Kidney epithelial cell (primary cell): Measurements from ENCODE around the gene PTK7. TPM values are rescaled to one million over a fixed set of nuclear protein-coding genes. Genes with fewer than 3 reads are reported as not detected.

ENCODE experiments used
- DNase-seq: peaks from one replicate; pipeline ENCODE4 v3.0.0-alpha.2; 2010; ENCODE audit warnings: low read depth
- H3K27me3 ChIP-seq: 2 replicates; pipeline ENCODE4 v1.6.0; 2011; ENCODE audit warnings: low read length; ENCODE audit not compliant: control insufficient read depth, insufficient read depth
- H3K36me3 ChIP-seq: 2 replicates; pipeline ENCODE4 v1.5.1; 2011; ENCODE audit warnings: low read length; ENCODE audit not compliant: control insufficient read depth, insufficient read depth
- H3K4me3 ChIP-seq: 2 replicates; pipeline ENCODE4 v1.5.1; 2011; ENCODE audit warnings: low read depth, mild to moderate bottlenecking, control low read depth, low read length
- CTCF ChIP-seq: IDR thresholded peaks from 2 replicates; pipeline ENCODE4 v1.5.1; 2011; ENCODE audit warnings: mild to moderate bottlenecking, moderate library complexity, low read length, control low read depth, inconsistent platforms; ENCODE audit not compliant: insufficient read depth, poor library complexity, severe bottlenecking
- total RNA-seq: library from RNA; depleted of rRNA; stranded (reverse); fragments of >200 nt; gene quantifications from 2 replicates; pipeline ENCODE4 v1.2.3, GENCODE V29; 2015

Gene PTK7
- total RNA-seq, 1 donor from 2014 or later: 169 TPM

DNA sequence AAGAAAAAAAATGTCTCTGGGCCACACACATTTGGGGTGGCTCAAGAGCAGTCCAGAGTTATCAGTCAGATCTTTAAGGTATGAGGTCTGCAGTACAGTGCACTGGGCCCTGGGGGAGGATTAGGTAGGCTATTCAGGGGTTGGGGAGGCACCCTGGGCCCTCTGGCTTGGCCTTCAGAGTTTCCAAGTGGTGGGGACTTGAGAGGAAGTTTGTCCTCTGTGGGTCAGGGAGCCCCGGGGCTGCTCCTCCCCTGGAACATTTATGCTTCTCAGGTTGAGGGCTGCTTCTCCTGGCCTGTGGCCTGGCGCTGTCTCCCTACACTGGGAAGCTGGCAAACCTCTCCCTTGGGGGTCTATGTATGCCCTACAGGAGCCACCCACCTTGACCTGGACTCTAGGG lies 46.0 kb downstream of the PTK7 start:
- no peak for TF ChIP-seq CTCF
- no peaks in the 10 kb centered on the region for H3K27me3 ChIP-seq
- peaks cover 1% of the 10 kb centered on the region for H3K36me3 ChIP-seq
- H3K4me3 ChIP-seq: no peak overlapping the region
- no peak for DNase-seq

DNA sequence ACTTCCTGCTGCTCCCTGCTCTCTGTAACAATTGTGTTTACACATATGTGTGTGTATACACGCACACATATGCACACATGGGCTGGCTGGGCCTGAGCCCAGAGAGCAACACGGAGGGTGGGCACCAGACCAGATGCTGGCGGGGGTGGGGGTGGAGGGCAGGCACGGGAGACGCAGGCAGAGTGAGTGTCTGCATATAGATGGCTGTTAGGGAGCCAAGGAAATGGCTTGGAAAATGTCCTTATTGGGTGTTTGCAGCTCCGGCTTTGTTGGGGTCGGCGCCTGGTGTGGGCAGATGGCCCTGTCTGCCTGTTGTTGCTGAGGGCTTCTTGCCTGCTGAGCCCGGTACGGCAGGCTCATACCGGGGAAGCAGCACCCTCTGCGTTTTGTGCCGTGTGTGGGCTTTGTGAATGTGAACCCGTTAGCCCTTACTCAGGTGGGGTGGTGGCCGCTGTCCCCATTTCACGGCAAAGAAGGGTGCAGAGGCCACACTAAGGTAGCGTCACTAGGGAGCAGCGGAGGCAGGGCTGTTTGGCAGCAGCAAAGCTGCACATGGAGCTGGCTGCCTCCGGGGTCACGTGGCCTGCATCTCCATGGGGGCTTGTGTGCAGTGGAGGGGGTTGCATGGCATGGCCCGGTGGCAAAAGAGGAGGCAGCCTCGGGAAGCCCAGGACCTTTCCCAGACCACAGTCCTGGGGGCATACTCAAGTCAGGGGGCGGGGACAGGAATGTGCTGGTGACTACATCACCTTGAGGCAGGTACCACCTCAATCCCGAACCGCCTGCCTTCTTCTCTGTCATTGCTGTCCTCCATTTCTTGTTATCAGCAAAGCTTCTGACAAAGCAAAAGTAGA lies 47.6 kb downstream of the PTK7 start:
- Histone ChIP-seq H3K27me3 (no peaks in the 10 kb centered on the region), H3K4me3 (no peak overlapping the region), H3K36me3 (no peaks in the 10 kb centered on the region)
- DNase-seq: no peak
- no peak for TF ChIP-seq CTCF

- no peak for DNase-seq
- TF ChIP-seq CTCF: no peak
- no peak overlapping the region for H3K4me3 ChIP-seq
- H3K27me3 ChIP-seq: no peaks in the 10 kb centered on the region
- H3K36me3 ChIP-seq: no peaks in the 10 kb centered on the region
These were observed 48.4 kb downstream of the PTK7 start for GRCh38 chr6:43124481-43124880.

DNA sequence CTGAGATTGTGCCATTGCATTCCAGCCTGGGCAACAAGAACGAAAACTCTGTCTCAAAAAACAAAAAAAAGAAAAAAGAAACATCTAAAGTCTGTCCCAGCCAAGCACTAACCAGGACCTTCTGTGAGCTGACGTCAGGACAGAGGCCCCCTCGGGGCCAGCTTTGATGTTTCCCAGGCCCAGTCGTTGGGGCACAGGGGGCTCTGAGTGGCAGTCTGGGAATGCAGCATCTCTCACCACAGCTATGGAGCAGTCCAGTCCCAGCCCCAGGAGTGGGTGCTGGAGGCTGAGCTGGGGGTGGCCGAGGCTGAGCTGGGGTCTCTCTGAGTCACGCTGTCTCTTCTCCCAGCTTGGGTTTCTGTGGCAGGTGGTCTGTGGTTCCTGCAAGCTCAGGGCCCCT lies 49.0 kb downstream of the PTK7 start:
- H3K4me3 ChIP-seq: no peak overlapping the region
- DNase-seq: peak; percentile 19
- H3K36me3 ChIP-seq: no peaks in the 10 kb centered on the region
- TF ChIP-seq CTCF: no peak
- no peaks in the 10 kb centered on the region for H3K27me3 ChIP-seq

DNA sequence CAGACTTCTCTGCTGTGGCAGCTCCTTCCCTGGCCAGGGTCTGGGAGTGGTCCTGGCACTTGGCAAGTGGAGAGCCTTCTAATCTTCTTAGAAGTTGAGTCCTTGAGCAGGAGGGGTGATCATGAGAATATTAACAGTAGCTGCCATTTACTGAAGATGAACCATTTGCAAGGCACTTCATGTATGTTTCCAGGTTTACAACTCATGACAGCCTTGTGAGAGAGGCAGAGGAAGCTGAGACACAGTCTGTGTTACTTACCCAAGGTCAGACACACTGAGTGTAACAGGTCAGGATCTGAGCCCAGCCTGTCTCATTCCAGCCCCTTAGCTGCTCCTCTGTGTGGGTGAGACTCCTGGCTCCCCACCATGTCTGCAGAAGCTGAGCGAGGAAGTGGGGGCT lies 49.4 kb downstream of the PTK7 start:
- no peak overlapping the region for H3K4me3 ChIP-seq
- H3K36me3 ChIP-seq: no peaks in the 10 kb centered on the region
- no peak for TF ChIP-seq CTCF
- no peak for DNase-seq
- no peaks in the 10 kb centered on the region for H3K27me3 ChIP-seq

GRCh38 chr6:43127180-43127579 lies 51.1 kb downstream of the PTK7 start:
- Histone ChIP-seq H3K27me3 (no peaks in the 10 kb centered on the region), H3K36me3 (peaks cover under 1% of the 10 kb centered on the region), H3K4me3 (no peak overlapping the region)
- TF ChIP-seq CTCF: no peak
- no peak for DNase-seq
